Glomerular visceral epithelial cell (primary cell): ENCODE results near the gene MOV10.

Experiments
- DNase-seq: peaks from one replicate; pipeline ENCODE4 v3.0.0-alpha.2; 2016; ENCODE audit errors: extremely low spot score

MOV10 gene

GRCh38 chr1:112699425-112700144 is 25.1 kb downstream of the MOV10 start:
- no peak for DNase-seq

DNA sequence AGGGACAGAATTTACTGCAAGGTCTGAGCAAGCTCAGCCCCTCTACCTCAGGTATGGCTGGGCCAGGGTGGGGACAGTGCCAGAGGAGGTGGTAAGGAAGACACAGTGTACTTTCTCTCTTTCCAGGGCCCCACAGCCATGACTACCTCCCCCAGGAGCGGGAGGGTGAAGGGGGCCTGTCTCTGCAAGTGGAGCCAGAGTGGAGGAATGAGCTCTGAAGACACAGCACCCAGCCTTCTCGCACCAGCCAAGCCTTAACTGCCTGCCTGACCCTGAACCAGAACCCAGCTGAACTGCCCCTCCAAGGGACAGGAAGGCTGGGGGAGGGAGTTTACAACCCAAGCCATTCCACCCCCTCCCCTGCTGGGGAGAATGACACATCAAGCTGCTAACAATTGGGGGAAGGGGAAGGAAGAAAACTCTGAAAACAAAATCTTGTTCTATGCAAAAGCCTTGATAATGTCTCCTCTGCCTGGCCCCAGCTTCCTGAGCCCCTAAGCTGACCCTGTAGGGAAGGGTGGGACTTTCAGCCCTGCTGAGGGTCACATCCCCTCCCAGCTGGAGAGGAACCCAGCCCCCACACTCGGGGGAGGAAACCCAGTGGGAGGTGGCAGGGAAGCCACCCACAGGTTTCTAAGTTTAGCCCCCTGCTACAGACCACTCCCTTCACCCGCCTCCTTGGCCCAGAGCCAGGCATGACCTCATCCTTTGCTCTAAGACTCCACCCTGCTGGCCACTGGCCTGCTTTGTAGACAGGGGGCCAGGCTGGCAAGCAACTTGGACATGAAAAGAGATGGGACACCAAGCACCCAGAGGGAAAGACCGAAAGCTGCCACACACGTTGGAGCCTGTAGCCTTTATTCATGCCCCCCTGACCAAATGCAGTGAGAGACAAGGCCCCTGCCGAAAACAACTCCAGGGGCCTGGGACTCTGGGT is 26.1 kb downstream of the MOV10 start:
- peak; percentile 99 for DNase-seq

DNA sequence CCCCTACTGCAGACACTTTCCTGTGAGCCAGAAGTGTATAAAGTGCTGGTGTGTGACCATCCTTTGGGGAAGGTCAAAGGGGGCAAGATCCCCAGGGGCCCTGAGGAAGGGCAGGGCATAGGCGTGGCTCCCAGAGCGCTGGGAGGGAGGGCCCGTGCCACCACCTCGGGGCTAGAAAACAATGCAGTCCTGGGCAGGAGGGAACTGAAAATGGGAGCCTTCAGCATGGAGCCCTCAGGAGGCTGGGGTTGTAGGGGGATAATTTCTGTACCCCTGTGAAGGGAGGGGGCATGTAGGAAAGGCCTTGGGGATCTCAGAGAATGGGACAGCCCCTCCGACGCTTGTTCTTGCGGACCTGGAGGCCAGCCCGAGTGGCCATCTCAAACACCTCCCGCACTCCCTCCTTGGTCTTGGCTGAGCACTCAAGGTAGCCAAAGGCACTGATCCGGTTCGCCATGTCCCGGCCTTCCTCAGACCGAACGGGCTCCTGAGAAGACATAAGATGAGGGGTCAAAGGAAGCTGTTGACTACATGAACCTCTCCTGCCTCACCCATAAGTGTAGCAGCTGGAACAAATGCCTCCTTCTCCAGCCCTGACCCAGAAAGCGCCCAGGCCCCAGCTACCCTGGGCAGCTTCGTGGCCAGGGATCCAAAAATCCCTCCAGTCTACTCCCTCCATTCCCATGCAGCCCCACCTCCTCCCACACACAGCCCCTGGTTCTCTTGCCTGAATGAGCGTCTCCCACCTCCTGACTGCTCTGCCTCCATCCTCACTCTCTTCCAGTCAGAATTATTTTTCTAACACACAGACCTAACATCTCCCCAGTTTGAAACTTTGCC is 27.0 kb downstream of the MOV10 start:
- no peak for DNase-seq

GRCh38 chr1:112702067-112702395 is 27.6 kb downstream of the MOV10 start:
- DNase-seq: no peak

DNA sequence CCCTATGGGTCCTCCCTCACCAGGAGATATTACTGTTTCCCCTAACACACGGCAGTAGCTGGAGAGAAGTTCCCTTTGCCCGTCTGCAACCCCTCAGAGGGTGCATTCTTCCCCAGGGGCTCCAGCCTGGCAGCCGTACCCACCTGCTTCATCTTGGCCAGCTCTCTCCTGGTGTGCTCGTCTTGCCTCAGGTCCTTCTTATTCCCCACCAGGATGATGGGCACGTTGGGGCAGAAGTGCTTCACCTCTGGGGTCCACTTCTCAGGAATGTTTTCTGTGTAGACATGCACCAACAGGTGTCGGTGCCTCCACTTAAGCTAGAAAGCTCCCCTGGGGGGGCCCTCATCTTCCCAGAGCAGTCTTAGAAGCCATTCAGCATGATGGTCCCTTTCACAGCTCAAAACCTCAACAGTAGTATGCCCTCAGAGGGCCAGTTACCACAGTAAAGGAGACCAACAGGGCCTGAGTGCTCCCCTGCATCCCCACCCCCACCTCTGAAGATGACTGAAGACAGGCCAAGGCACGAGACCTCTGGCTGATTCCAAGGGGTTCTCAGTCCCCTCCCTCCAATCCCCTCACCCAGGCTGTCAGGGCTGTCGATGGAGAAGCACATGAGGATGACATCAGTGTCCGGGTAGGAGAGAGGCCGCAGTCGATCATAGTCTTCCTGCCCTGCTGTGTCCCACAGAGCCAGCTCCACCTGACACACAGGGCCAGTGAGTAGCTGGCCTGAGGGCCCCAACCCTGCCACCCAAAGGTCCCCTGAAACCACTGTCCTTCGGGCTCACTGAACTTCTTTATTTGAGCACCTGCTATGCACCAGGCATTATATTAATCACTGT is 28.2 kb downstream of the MOV10 start:
- DNase-seq: no peak

- no peak for DNase-seq
Measured at GRCh38 chr1:112703706-112704105, 29.2 kb downstream of the MOV10 start.

DNA sequence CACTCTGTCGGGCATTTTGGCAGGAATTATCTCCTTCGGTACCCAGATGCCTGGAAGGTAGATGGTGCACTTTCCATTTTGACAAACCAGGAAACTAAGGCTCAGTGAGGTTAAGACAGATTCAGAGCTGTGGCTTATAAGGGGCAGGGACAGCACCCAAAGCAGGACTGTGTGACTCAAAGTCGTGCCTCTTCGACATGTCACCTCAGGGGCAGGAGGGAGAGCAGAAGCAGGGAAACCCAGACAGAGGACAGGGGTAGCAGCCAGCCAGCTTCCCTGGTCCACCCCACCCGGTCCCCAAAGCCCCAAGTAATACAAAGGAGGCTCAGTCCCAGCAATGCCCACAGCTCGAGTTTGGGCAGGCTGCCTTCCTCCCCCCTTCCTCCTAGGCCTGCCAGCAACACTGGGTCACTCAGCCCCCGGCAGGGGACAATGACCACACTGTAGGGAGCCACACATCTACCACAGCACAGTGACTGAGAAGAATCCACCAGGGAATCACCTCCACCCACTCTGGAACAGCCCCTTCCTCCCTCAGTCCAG is 30.0 kb downstream of the MOV10 start:
- no peak for DNase-seq

- peak; percentile 99 for DNase-seq
Measured at GRCh38 chr1:112704934-112705627, 30.6 kb downstream of the MOV10 start.

- peak; percentile 83 for DNase-seq
Measured at GRCh38 chr1:112706505-112707220, 32.2 kb downstream of the MOV10 start, which contains the start of gene RHOC. TSS of gene RHOC (minus strand) at chr1:112707127. CDS start at chr1:112703799, 3,328 bp downstream.

DNA sequence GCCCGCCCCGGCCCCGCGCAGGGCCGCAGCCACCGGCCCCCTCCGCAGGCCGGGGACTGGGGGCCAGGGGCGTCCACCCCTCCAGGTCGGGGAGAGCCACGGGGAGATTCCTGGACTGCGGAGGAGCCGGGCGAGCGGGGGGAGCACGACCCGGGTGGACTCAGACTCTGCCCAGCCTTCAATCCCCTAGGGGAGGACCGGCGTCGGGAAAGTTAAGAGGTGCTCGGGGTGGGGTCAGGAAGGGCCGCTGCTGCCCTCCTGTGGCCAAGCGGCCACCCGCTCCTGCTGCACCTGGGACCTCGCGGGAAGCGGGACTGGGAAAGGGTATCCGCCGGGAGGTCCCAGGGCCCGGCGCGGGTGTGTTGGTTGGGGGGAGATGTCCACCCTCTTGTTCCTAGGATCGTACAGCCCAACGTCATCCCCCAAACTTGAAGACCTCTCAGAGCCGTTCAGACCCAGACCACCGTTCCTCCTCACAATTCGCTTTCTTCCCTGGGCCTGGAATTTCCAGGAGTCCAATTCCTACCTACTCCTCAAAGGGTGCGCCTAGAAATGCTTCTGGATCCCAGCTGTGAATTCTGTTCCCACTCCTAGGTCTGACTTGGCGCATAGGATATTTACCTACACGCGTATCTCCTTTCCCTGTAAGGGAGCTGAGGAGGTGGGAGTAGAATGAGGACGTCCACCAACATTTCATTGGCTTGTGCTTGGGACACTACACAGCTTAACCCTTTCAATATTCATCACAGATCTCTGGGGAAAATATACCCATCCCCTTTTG is 33.0 kb downstream of the MOV10 start:
- DNase-seq: peak; percentile 90

- DNase-seq: no peak
Measured at GRCh38 chr1:112708002-112708448, 33.6 kb downstream of the MOV10 start.

DNA sequence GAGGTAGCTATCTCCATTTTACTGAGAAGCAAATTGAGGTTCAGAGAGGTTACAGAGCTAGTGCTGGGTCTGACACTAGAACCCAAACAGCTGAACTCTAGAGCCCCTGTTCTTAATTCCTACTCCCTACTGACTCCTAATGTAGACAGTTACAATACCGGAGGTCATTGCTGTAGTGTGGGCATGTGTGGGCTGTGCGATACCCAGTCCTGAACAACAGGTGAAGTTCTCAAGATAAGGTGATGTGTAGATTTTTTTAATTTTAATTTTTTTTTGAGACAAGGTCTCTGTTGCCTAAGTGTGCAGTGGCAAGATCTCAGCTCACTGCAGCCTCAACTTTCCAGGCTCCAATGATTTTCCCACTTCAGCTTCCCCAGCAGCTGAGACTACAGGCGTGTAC is 34.0 kb downstream of the MOV10 start:
- no peak for DNase-seq

DNA sequence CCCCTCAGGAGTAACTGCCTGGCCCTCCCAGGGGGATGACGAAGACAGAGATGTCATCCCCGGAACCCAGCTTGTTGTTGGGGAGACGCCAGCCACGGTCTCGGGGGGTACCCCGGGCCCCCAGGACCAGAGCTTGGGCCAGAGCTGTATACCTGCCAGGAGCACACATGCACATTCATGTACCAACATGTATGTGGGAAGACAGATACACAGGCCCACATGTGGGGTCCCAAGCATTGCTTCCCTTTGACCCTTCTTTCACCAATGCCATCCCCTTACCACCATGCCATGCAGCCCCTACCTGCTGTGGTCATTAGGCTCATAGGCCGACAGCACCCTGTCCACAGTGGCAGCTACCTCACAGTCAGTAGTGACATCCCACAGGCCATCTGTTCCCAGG is 35.7 kb downstream of the MOV10 start:
- DNase-seq: no peak

DNA sequence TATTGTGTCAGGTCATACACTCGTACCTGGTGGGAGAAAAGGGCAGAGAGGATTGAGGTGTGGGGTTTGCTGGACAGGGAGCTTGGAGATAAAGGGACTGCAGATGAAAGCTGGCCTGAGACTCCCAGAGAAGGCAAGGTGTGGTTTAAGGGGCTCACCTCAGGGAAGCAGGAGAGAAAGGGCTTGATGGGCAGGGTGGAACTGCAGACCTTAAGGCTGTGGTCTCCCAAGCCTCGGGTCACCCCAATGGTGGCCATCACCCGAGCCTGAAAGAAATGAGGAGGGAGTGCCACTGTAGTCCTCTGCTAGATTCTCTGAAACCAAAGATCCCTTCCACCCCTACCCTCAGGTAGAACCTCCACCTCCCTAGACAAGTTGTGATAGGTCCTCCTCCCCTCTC is 36.1 kb downstream of the MOV10 start:
- no peak for DNase-seq

DNA sequence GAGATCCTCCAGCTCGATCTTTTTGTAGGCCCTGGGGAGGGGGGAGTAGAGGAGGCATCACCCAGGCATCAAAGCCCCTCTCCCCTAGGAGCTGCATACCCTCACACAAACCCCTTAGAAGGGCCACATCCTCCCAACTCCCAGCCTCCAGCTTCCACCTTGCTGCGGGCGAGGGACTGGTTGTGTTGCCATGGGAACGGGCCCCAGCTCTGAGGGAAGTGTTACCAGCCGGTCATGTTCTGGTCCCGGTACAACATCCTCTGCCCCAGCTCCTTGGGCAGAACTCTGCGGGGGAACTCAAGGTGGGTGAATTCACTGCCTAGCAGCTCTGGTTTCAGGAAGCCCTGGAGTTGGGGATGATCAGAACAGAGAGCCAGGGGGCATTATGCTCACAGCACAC is 36.6 kb downstream of the MOV10 start:
- no peak for DNase-seq

DNA sequence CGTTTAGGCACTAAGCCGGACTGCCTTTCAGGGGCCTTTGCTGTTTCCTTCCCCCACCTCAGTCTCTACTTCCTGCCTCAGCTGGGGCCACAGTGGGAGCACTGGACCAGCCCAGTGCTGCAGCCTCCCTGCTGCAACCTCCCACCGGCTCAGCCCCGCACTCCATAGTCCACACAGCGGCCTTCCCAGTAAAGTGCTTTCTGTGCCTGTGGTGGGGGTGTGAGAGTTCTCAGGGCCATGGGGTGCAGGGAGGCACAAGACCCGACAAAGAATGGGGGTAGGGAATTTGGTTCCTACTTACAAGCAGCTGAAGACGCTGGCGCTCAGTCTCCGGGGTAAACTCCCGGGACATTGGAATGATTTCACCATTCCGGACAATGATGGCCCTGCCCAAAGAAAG is 37.2 kb downstream of the MOV10 start:
- DNase-seq: no peak

DNA sequence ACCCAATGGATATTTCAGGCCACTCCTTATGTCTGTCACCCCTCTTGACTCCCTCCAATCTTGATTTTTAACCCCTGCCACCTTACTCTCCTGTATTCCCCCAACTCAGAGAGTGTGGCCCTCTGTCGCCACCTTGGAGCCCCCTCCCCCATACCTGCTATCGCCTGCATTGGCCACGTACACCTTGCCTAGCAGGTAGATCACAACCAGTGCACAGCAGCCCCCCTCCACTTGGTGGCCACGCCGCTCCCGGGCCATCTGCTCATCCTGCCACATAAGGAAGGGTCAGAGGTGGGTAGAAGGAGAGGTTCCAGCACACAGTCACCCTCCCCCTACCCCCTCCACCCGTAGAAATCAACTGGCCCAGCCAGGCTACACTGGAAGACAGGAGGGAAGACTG is 37.7 kb downstream of the MOV10 start:
- no peak for DNase-seq

- no peak for DNase-seq
Measured at GRCh38 chr1:112712701-112713128, 38.3 kb downstream of the MOV10 start.
